ENCODE data around the gene LARGE1.

The LARGE1 gene

DNA sequence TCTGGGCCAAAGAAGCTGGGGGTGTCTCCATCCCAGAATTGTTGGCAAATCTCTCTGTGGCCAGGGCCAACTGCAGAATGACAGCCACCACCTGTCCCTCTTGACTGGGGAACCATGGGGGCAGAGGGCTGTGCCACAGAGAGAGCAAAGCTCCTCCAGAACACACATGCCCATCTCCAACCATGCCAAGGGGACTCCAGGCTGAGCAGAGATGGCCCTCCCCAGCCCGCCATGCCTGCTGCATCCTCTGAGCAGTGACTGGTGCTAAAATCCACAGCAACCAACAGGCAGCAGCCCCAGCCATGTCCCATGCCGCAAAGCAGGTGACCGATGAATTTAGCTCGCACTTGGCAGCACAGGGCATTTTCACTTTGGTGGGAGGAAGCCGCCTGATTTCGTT lies 45.0 kb downstream of the LARGE1 start:
- no peak overlapping the region for H3K4me3 ChIP-seq (ENCODE audit: low read depth, low read length)

DNA sequence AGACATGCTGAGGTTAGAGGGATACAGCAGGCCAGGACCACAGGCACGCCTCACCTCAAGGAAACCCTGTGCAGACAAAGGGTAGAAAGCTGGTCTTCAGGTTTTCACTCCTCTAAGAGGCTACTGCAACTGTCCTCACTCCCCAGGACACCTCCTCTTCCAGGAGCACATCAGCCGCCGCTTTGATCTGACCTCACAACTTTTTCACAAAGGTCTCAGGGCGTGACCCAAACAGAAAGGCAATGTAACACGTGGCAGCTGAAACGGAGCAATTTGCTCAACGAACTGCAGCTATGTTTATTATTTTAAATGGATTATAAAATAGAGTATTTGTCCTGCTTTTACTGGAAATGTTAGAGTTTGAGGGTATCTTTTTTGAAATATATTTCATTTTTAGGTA lies 46.1 kb downstream of the LARGE1 start:
- DNase-seq (ENCODE audit: low read depth) = no peak
- in situ Hi-C loops (cut with HindIII; ENCODE audit: low sequenced_read_pairs) = no loop called here
- TF ChIP-seq, protein P1, sequence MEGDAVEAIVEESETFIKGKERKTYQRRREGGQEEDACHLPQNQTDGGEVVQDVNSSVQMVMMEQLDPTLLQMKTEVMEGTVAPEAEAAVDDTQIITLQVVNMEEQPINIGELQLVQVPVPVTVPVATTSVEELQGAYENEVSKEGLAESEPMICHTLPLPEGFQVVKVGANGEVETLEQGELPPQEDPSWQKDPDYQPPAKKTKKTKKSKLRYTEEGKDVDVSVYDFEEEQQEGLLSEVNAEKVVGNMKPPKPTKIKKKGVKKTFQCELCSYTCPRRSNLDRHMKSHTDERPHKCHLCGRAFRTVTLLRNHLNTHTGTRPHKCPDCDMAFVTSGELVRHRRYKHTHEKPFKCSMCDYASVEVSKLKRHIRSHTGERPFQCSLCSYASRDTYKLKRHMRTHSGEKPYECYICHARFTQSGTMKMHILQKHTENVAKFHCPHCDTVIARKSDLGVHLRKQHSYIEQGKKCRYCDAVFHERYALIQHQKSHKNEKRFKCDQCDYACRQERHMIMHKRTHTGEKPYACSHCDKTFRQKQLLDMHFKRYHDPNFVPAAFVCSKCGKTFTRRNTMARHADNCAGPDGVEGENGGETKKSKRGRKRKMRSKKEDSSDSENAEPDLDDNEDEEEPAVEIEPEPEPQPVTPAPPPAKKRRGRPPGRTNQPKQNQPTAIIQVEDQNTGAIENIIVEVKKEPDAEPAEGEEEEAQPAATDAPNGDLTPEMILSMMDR (IDR thresholded peaks at IDR 0.05; ENCODE audit: low read depth, low read length, missing control alignments) = no peak
- no peak overlapping the region for H3K4me3 ChIP-seq (ENCODE audit: low read depth, low read length)

More for the DNA sequence above, 45.0 kb downstream of the LARGE1 start:
- TF ChIP-seq, protein P1 (IDR thresholded peaks at IDR 0.05; ENCODE audit: low read depth, low read length, missing control alignments) = no peak
- in situ Hi-C loops (cut with HindIII; ENCODE audit: low sequenced_read_pairs) = no loop called here
- DNase-seq (ENCODE audit: low read depth) = no peak

DNA sequence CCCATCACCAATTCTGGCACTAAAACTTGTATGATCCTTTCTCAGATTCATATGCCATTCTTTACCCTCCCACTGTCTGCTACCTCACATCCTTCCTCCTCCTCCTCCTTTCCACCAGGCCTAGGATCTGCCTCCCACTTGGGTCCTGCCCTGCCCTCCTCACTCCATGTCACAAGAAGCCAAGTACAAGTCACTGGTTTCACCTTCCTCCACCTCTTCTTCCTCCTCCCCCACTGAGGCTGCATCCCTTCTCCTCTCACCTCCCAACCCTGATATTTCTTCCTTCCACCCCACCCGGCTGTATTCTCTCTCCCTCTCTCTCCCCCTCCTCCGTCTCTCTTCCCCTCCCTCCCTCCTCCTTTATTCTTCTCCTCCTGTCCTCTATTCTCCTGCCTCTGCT lies 46.6 kb downstream of the LARGE1 start:
- no peak overlapping the region for H3K4me3 ChIP-seq (ENCODE audit: low read depth, low read length)
- TF ChIP-seq, protein P1 (IDR thresholded peaks at IDR 0.05; ENCODE audit: low read depth, low read length, missing control alignments) = no peak
- in situ Hi-C loops (cut with HindIII; ENCODE audit: low sequenced_read_pairs) = no loop called here
- no peak for DNase-seq (ENCODE audit: low read depth)

DNA sequence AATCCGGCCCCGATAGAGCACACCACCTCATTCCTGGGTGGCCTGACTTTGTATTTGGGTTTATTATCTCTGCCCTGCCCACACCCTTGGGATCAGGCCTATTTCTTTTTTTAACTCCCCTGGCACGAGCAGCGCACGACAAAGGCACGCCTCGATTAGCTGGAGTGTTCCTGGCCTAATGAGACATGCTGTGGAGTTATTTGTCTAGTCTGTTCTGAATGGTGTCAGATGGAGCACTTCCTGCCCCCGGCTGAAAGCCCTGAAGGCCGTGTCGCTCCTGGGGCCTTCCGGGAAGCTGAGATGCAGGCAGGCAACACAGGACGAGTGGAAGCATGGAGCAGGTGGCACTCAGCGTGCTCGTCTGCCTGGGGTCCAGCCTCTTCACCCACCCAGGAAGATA lies 47.1 kb downstream of the LARGE1 start:
- H3K4me3 ChIP-seq (ENCODE audit: low read depth, low read length) = no peak overlapping the region
- TF ChIP-seq, protein P1 (IDR thresholded peaks at IDR 0.05; ENCODE audit: low read depth, low read length, missing control alignments) = no peak
- in situ Hi-C loops (cut with HindIII; ENCODE audit: low sequenced_read_pairs) = no loop called here
- no peak for DNase-seq (ENCODE audit: low read depth)

GRCh38 chr22:33871935-33872334 lies 48.3 kb downstream of the LARGE1 start:
- no peak for DNase-seq (ENCODE audit: low read depth)
- in situ Hi-C loops (cut with HindIII; ENCODE audit: low sequenced_read_pairs) = no loop called here
- TF ChIP-seq, protein P1 (IDR thresholded peaks at IDR 0.05; ENCODE audit: low read depth, low read length, missing control alignments) = no peak
- H3K4me3 ChIP-seq (ENCODE audit: low read depth, low read length) = no peak overlapping the region

DNA sequence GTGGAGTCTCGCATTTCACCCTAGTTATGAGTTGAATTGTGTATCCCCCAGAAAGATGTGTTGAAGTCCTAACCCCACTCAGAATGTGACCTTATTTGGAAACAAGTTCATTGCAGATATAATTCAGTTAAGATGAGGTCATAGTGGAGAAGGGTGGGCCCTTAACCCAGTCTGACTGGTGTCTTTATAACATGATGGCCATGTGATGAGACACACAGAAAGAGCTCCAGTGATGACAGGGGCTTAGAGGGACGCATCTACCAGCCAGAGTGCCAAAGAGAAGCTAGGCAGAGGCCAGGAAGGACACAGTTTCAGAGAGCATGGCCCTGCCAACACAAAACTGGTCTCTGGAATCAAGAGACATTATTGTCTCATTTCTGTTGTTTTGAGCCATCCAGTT lies 50.3 kb downstream of the LARGE1 start:
- in situ Hi-C loops (cut with HindIII; ENCODE audit: low sequenced_read_pairs) = no loop called here
- DNase-seq (ENCODE audit: low read depth) = no peak
- TF ChIP-seq, protein P1 (IDR thresholded peaks at IDR 0.05; ENCODE audit: low read depth, low read length, missing control alignments) = no peak
- no peak overlapping the region for H3K4me3 ChIP-seq (ENCODE audit: low read depth, low read length)

GRCh38 chr22:33867971-33868370 lies 52.3 kb downstream of the LARGE1 start:
- in situ Hi-C loops (cut with HindIII; ENCODE audit: low sequenced_read_pairs) = no loop called here
- TF ChIP-seq, protein P1 (IDR thresholded peaks at IDR 0.05; ENCODE audit: low read depth, low read length, missing control alignments) = no peak
- H3K4me3 ChIP-seq (ENCODE audit: low read depth, low read length) = no peak overlapping the region
- DNase-seq (ENCODE audit: low read depth) = no peak

Measured in astrocyte of the cerebellum (primary cell).